WTC11 (cell line): ENCODE results near the gene CHSY3.

ENCODE experiments used
- ATF6 ChIP-seq: sonication (generic); formaldehyde crosslinking; IDR thresholded peaks from 2 replicates; pipeline ENCODE4 v1.8.1; 2023; ENCODE audit warnings: mild to moderate bottlenecking, missing genetic modification reagents
- JAZF1 ChIP-seq: fragments of 250-450 bp; sonication (Bioruptor Pico); IDR thresholded peaks from 2 replicates; pipeline ENCODE4 v1.9.0; 2021; ENCODE audit warnings: moderate library complexity, mild to moderate bottlenecking, inconsistent platforms
- NR2C2 ChIP-seq: sonication (generic); formaldehyde crosslinking; IDR thresholded peaks from 2 replicates; pipeline ENCODE4 v1.8.0; 2022; ENCODE audit warnings: mild to moderate bottlenecking, missing genetic modification reagents
- RELA ChIP-seq: sonication (generic); formaldehyde crosslinking; IDR thresholded peaks from 2 replicates; pipeline ENCODE4 v1.8.1; 2022; ENCODE audit warnings: missing genetic modification reagents, mild to moderate bottlenecking, borderline replicate concordance
- SP1 ChIP-seq: sonication (generic); formaldehyde crosslinking; conservative IDR thresholded peaks from 2 replicates; pipeline ENCODE4 v1.8.1; 2022; ENCODE audit warnings: missing genetic modification reagents
- TCF7 ChIP-seq: sonication (generic); formaldehyde crosslinking; IDR thresholded peaks from 2 replicates; pipeline ENCODE4 v1.8.0; 2022; ENCODE audit warnings: mild to moderate bottlenecking, low read depth, missing genetic modification reagents, moderate library complexity
- ZNF121 ChIP-seq: sonication (generic); formaldehyde crosslinking; IDR thresholded peaks from 2 replicates; pipeline ENCODE4 v1.8.0; 2023; ENCODE audit warnings: missing genetic modification reagents
- TF ChIP-seq, protein P1 (sequence below): fragments of 200-600 bp; IDR thresholded peaks from 2 replicates; pipeline ENCODE4 v1.8.0; 2022; ENCODE audit warnings: antibody characterized with exemption
- TF ChIP-seq, protein P2 (sequence below): sonication (generic); formaldehyde crosslinking; IDR thresholded peaks from 2 replicates; pipeline ENCODE4 v1.8.0; 2022; ENCODE audit warnings: mild to moderate bottlenecking, missing genetic modification reagents
- TF ChIP-seq, protein P3 (sequence below): sonication (generic); formaldehyde crosslinking; IDR thresholded peaks from 2 replicates; pipeline ENCODE4 v1.8.0; 2023; ENCODE audit warnings: mild to moderate bottlenecking, missing genetic modification reagents

- TF ChIP-seq, protein P1, sequence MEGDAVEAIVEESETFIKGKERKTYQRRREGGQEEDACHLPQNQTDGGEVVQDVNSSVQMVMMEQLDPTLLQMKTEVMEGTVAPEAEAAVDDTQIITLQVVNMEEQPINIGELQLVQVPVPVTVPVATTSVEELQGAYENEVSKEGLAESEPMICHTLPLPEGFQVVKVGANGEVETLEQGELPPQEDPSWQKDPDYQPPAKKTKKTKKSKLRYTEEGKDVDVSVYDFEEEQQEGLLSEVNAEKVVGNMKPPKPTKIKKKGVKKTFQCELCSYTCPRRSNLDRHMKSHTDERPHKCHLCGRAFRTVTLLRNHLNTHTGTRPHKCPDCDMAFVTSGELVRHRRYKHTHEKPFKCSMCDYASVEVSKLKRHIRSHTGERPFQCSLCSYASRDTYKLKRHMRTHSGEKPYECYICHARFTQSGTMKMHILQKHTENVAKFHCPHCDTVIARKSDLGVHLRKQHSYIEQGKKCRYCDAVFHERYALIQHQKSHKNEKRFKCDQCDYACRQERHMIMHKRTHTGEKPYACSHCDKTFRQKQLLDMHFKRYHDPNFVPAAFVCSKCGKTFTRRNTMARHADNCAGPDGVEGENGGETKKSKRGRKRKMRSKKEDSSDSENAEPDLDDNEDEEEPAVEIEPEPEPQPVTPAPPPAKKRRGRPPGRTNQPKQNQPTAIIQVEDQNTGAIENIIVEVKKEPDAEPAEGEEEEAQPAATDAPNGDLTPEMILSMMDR, result no peak
- TF ChIP-seq NR2C2, result no peak
- TF ChIP-seq, protein P2, sequence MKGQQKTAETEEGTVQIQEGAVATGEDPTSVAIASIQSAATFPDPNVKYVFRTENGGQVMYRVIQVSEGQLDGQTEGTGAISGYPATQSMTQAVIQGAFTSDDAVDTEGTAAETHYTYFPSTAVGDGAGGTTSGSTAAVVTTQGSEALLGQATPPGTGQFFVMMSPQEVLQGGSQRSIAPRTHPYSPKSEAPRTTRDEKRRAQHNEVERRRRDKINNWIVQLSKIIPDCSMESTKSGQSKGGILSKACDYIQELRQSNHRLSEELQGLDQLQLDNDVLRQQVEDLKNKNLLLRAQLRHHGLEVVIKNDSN (CRISPR knock-in tag), result no peak
- no peak for TF ChIP-seq ATF6
- no peak for TF ChIP-seq SP1 (CRISPR knock-in tag)
- TF ChIP-seq TCF7 (CRISPR knock-in tag), result no peak
- TF ChIP-seq RELA, result no peak
- TF ChIP-seq ZNF121, result no peak
- no peak for TF ChIP-seq JAZF1 (CRISPR knock-in tag)
- TF ChIP-seq, protein P3, sequence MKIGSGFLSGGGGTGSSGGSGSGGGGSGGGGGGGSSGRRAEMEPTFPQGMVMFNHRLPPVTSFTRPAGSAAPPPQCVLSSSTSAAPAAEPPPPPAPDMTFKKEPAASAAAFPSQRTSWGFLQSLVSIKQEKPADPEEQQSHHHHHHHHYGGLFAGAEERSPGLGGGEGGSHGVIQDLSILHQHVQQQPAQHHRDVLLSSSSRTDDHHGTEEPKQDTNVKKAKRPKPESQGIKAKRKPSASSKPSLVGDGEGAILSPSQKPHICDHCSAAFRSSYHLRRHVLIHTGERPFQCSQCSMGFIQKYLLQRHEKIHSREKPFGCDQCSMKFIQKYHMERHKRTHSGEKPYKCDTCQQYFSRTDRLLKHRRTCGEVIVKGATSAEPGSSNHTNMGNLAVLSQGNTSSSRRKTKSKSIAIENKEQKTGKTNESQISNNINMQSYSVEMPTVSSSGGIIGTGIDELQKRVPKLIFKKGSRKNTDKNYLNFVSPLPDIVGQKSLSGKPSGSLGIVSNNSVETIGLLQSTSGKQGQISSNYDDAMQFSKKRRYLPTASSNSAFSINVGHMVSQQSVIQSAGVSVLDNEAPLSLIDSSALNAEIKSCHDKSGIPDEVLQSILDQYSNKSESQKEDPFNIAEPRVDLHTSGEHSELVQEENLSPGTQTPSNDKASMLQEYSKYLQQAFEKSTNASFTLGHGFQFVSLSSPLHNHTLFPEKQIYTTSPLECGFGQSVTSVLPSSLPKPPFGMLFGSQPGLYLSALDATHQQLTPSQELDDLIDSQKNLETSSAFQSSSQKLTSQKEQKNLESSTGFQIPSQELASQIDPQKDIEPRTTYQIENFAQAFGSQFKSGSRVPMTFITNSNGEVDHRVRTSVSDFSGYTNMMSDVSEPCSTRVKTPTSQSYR (CRISPR knock-in tag), result no peak
These were observed 222.5 kb downstream of the CHSY3 start for GRCh38 chr5:130126746-130127145.
